Measurements from ENCODE around the gene C16orf86.

C16orf86 gene

GRCh38 chr16:67654403-67654911 is 12.2 kb upstream of the C16orf86 start:
- no peak for DNase-seq

DNA sequence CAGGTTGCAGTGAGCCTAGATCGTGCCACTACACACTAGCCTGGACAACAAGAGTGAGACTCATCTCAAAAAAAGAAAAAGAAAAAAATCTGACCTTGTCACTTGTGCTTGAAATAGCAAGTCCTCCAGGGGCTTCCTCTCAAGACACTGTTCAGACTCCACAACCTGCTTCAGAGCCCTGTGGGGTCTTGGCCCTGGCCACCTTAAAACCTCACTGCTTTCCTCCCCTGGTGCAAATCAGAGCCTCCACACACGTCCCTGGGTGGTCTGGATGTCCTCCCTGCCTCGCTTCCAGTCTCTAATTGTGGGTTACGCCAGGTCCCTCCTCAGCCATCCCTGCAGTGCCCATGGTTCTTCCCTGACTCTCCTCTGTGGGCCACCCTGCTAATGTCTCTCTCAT is 11.3 kb upstream of the C16orf86 start:
- no peak for DNase-seq

DNA sequence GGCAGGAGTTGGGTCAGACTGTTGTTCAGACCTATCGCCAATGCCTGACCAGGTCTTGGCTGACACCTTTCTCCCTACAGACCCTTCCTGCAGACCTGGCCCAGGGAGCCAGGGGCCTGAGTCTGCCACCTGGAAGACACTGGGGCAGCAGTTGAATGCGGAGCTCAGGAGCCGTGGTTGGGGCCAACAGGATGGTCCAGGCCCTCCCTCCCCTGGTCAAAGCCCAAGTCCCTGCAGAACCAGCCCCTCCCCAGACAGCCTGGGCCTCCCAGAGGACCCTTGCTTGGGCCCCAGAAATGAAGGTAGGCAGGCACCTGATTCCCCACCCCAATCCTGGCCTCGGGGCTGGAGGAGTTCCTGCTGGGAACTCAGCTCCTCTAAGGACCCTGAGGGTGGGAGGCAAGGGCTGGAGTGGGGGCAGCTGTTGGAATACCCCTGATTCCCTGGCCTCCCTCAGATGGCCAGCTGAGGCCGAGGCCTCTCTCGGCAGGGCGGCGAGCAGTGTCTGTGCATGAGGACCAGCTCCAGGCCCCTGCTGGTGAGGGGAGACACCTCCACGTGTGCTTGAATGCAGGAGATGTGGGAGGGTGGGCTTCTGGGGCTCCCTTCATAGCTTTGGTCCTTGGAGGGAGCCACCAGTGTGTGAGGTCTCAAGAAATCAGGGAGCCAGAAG is 10.1 kb upstream of the C16orf86 start:
- DNase-seq, result no peak

GRCh38 chr16:67657017-67657608 is 9.5 kb upstream of the C16orf86 start:
- no peak for DNase-seq

DNA sequence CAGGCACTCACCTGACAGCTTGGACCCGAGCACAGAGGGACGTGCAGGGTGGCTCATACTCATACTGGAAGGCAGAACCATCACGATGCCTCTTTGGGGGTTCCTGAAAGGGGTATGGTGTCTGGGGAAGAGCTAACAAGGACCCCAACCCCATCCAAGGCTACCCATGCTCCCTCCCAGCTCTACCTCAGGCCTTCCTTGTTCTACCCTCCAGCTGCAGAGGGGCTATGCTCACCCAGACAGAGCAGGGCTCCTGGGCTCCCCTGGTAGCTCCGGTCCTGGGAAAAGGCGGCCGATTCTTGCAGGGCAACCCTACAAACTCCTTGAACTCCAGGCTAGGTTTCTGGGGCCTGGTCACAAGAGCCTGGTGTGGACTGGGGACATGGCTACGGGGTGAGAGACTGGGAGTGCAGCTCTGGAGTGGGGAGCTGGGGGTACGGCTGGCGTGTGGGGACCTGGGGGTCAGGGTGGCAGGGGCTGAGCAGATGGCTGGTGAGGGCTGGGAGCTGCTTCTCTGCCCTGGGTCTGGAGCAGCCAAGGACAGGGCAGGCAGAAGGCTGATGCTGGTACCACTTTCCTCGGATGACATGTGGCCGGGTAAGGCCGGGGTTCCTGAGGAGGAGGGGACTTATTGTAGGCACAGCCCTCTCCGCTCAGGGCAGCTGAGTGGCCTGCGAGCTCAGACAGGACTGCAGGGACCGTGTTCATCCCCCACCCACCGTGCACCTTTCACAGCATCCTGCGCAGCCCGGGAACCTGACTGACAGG is 8.7 kb upstream of the C16orf86 start:
- DNase-seq, result no peak

DNA sequence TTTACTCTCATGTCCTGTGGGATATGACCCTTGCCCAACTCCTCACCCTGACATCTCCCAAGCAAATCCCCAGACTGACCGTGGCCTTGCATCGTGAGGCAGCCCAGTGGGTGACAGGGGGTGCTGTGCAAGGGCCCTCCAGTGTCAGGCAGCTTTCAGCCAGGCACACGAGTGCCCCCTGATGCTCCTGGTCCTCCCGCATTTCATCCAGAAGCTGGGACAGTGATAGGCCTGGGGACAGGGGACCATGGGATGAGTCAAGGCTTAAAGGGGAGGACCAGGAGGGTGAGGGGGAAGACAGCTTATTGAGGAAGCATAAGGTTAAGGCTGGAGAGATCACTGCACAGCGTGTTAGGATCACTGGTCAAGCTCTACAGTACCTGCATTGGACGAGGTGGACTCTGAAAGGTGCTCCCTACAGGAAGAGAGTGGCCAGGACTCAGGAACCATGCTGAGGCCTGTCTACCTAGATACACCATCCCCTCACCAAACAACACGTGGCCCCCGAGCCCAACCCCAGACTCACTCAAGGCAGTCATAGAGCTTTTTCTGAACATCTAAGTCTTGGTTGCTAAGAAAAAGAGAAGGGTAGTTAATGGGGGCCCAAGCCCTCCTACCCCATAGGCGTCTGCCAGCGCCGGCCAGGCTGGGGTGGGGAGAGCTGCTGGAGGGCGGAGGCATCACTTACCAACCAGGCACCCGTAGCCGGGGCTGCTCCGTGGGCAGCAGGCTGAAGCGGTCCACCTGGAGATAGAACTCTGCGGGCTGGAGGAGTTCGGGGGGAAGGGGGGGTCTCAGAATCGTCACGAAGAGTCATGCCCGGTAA is 7.6 kb upstream of the C16orf86 start:
- no peak for DNase-seq

GRCh38 chr16:67659675-67660563 is 6.7 kb upstream of the C16orf86 start, which contains the start of gene ACD:
Gene ACD (minus strand): TSS chr16:67660260. CDS start chr16:67660220, 40 bp downstream.
- peak; percentile 92 for DNase-seq

DNA sequence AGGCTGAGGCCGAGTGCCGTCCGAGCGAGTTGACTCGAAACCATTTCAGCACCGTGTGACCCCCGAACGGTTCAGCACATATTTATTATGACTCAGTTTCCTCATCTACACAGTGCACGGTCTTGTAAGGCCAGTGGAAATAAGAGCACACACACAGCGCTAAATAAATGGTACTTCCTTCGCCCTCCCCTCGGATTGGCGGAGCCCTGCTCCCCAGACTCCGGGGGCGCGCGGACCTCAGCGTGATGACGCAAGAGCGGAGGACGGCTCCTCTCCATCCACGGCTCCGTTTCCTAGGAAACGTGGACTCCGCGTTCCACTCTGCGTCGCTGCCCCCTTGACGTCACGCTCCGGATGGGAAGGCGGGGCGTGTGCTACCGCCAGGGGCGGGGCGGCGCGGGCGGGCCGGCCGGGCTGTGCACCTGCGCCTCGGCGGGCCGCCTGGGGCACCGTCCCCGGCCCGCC is 6.0 kb upstream of the C16orf86 start, which contains the start of gene PARD6A:
Gene PARD6A, plus strand, starts transcription at position 397 of the 465 bp plus-strand sequence. CDS start 79 bp downstream, outside the sequence.
- DNase-seq, result peak; percentile 97

GRCh38 chr16:67661101-67661761 is 5.4 kb upstream of the C16orf86 start:
- DNase-seq, result peak; percentile 25

- no peak for DNase-seq
These were observed 4.5 kb upstream of the C16orf86 start for GRCh38 chr16:67661886-67662652.

DNA sequence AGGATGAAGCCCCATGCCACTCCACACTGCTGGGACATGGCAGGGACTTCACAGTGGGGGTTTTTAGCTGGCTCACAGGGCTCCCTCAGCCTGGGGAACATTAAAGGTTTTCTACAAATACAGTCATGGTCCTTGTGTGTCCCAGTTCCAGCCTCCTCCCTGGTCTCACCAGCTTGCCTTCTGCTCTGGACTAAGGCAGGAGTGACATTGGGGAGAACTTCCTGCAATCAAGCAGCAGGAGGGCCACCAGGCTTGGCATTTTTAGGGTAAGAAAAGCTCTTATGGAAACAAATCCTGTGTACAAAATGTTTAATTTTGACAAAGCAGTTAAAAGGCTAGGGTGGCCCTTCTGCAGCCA is 4.0 kb upstream of the C16orf86 start:
- DNase-seq, result no peak

DNA sequence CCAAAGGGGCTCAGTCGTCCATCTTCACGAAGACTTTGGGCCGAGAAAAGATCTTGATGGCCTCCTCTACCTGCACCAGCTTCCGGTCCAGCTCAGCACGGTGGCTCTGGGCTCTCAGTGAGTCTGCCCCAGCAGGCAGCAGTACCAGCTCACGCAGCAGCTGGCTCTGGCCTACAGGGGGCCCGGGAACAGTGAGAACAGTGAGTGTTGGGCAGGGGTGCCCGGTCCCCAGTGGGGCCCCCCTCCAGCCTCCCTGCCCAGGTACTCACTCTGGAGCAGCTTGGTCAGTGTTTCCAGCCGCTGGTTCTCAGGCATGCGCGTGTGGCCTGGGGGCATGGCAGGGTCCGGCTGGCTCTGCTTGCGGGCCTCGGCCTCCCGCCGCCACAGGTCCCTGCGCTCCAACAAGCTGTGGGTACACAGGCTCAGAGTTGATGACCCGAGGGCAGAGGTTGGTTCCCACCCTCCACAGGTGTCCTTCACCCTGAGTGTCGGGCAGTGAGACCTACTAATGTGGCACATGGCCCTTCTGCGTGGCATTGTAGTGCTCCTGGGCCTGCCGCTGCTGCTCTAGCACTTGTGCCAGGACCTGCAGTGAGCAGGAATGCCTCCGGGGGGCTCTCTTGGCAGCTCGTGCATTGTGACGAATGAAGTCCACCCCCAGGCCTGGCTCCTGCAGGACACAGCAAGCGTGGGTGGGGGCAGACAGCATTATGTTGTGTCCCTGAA is 3.3 kb upstream of the C16orf86 start:
- peak; percentile 37 for DNase-seq

GRCh38 chr16:67663877-67664222 is 2.8 kb upstream of the C16orf86 start:
- no peak for DNase-seq

GRCh38 chr16:67664258-67664657 is 2.4 kb upstream of the C16orf86 start:
- no peak for DNase-seq

- no peak for DNase-seq
These were observed 1.7 kb upstream of the C16orf86 start for GRCh38 chr16:67664871-67665270.

DNA sequence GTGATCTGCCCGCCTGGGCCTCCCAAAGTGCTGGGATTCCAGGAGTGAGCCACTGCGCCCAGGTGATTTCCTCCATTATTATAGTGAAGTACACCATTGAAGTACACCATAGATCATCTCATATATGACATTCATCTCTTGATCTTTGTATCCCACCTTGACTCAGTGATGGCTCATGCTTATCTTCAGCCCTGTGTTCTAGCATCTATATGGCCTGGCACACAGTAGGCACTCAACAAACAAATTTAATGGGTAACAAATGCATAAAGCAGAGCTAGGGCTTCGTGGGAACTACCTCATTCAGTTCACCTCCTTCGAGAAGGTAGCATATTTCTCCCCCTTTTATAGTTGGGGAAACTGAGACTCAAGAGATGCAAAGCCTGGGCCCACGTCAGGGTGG is 1.0 kb upstream of the C16orf86 start:
- DNase-seq, result no peak

GRCh38 chr16:67666032-67666551 is 522 bp upstream of the C16orf86 start:
- DNase-seq, result no peak

GRCh38 chr16:67667453-67667816 is 821 bp downstream of the C16orf86 start:
- no peak for DNase-seq

GRCh38 chr16:67667817-67668494 is 1.3 kb downstream of the C16orf86 start:
- DNase-seq, result peak; percentile 86
